IMR-90 (cell line): Measurements from ENCODE around the gene NOXO1. TPM values are rescaled to one million over a fixed set of nuclear protein-coding genes. Genes with fewer than 3 reads are reported as not detected.

ENCODE experiments used
- ATAC-seq: fragments of 200-7000 bp; cut with Tn5 transposase; 2 replicates; pipeline ENCODE4 v1.9.1; 2020; ENCODE audit warnings: low read depth, mild to moderate bottlenecking, moderate library complexity
- BruUV-seq: library from RNA; stranded (reverse); fragments of 400-500 nt; replicated peaks from 2 replicates; lab custom pipeline; 2021; lab: Mats Ljungman, UMichigan
- CTCF ChIA-PET: fragments of 300-600 bp; formaldehyde crosslinking; extraction: SDS; loops from one replicate; lab custom pipeline; 2021; ENCODE audit warnings: antibody characterized with exemption; lab: Yijun Ruan, JAX
- POLR2A ChIA-PET: fragments of 300-600 bp; sonication (Branson Sonifier 250); formaldehyde crosslinking; loops from one replicate; lab custom pipeline; 2022; ENCODE audit warnings: antibody characterized with exemption; ENCODE audit not compliant: unreplicated experiment; lab: Charles Lee
- DNase-seq: peaks from one replicate; pipeline ENCODE4 v3.0.0; 2013
- H2AFZ ChIP-seq: replicated peaks from 2 replicates; pipeline ENCODE3; 2013; ENCODE audit warnings: low read length, mild to moderate bottlenecking; ENCODE audit not compliant: poor library complexity
- H2AK5ac ChIP-seq: 2 replicates; pipeline ENCODE4 v1.6.1; 2013; ENCODE audit warnings: low read depth, low read length, inconsistent platforms
- H2AK9ac ChIP-seq: replicated peaks from 2 replicates; pipeline ENCODE3; 2013; ENCODE audit warnings: mild to moderate bottlenecking, low read depth, low read length, moderate library complexity; ENCODE audit not compliant: poor library complexity
- H2BK120ac ChIP-seq: 2 replicates; pipeline ENCODE4 v1.6.1; 2013; ENCODE audit warnings: low read depth, low read length, inconsistent platforms
- H2BK15ac ChIP-seq: 3 replicates; pipeline ENCODE4 v1.6.1; 2013; ENCODE audit warnings: low read depth, low read length, inconsistent platforms
- H2BK20ac ChIP-seq: 2 replicates; pipeline ENCODE4 v1.6.1; 2013; ENCODE audit warnings: low read depth, mild to moderate bottlenecking, inconsistent platforms, low read length, moderate library complexity
- H2BK5ac ChIP-seq: 2 replicates; pipeline ENCODE4 v1.6.1; 2013; ENCODE audit warnings: mild to moderate bottlenecking, low read depth, low read length, inconsistent platforms; ENCODE audit not compliant: poor library complexity, severe bottlenecking
- H3K14ac ChIP-seq: replicated peaks from 2 replicates; pipeline ENCODE4 v1.6.1; 2013; ENCODE audit warnings: low read depth, low read length, inconsistent platforms
- H3K18ac ChIP-seq: 2 replicates; pipeline ENCODE4 v1.6.1; 2013; ENCODE audit warnings: low read depth, low read length, control low read depth
- H3K23ac ChIP-seq: 2 replicates; pipeline ENCODE4 v1.6.1; 2013; ENCODE audit warnings: low read depth, low read length, inconsistent platforms
- H3K27ac ChIP-seq: 2 replicates; pipeline ENCODE4 v1.5.1; 2013; ENCODE audit warnings: mild to moderate bottlenecking, control low read depth, low read length; ENCODE audit not compliant: insufficient read depth
- H3K27me3 ChIP-seq: 2 replicates; pipeline ENCODE4 v1.6.1; 2013; ENCODE audit warnings: low read length; ENCODE audit not compliant: control insufficient read depth, insufficient read depth
- H3K36me3 ChIP-seq: 2 replicates; pipeline ENCODE4 v1.6.1; 2013; ENCODE audit warnings: low read length, mixed read lengths; ENCODE audit not compliant: control insufficient read depth, insufficient read depth
- H3K4ac ChIP-seq: 2 replicates; pipeline ENCODE4 v1.6.1; 2013; ENCODE audit warnings: low read depth, low read length, inconsistent platforms
- H3K4me1 ChIP-seq: 2 replicates; pipeline ENCODE4 v1.6.1; 2013; ENCODE audit warnings: low read length, mixed read lengths; ENCODE audit not compliant: control insufficient read depth, insufficient read depth
- H3K4me2 ChIP-seq: 2 replicates; pipeline ENCODE4 v1.6.1; 2013; ENCODE audit warnings: low read depth, mild to moderate bottlenecking, control low read depth, low read length, moderate library complexity
- H3K4me3 ChIP-seq: 2 replicates; pipeline ENCODE4 v1.5.1; 2013; ENCODE audit warnings: low read depth, mild to moderate bottlenecking, control low read depth, low read length, moderate library complexity; ENCODE audit not compliant: insufficient read depth
- H3K56ac ChIP-seq: 2 replicates; pipeline ENCODE4 v1.6.1; 2013; ENCODE audit warnings: low read length, inconsistent platforms; ENCODE audit not compliant: insufficient read depth; ENCODE audit errors: extremely low read depth
- H3K79me1 ChIP-seq, 2 experiments: 2 replicates each; pipeline ENCODE4 v1.6.1; 2013; ENCODE audit warnings: low read length in 2 of 2, inconsistent platforms in 1 of 2, low read depth in 1 of 2
- H3K9ac ChIP-seq: 2 replicates; pipeline ENCODE4 v1.6.1; 2013; ENCODE audit warnings: low read depth, low read length, control low read depth
- H3K9me1 ChIP-seq: 2 replicates; pipeline ENCODE4 v1.6.1; 2013; ENCODE audit warnings: low read length, inconsistent platforms; ENCODE audit not compliant: insufficient read depth
- H3K9me3 ChIP-seq: 2 replicates; pipeline ENCODE4 v1.6.1; 2013; ENCODE audit warnings: low read length; ENCODE audit not compliant: control insufficient read depth, insufficient read depth
- H4K20me1 ChIP-seq: 2 replicates; pipeline ENCODE4 v1.6.1; 2013; ENCODE audit warnings: low read length, inconsistent platforms; ENCODE audit not compliant: insufficient read depth
- H4K5ac ChIP-seq: 2 replicates; pipeline ENCODE4 v1.6.1; 2013; ENCODE audit warnings: mild to moderate bottlenecking, low read depth, low read length, control low read depth
- H4K8ac ChIP-seq, 2 experiments: 2 replicates each; pipeline ENCODE4 v1.6.1; 2013; ENCODE audit warnings: low read depth in 2 of 2, low read length in 2 of 2, control low read depth in 1 of 2, inconsistent platforms in 1 of 2
- H4K91ac ChIP-seq: 2 replicates; pipeline ENCODE4 v1.6.1; 2013; ENCODE audit warnings: low read depth, low read length, inconsistent platforms; ENCODE audit not compliant: insufficient read depth
- BHLHE40 ChIP-seq: fragments of 150-350 bp; IDR thresholded peaks from 2 replicates; pipeline ENCODE4 v1.6.1; 2016; ENCODE audit warnings: mild to moderate bottlenecking, low read depth, low read length
- CEBPB ChIP-seq: IDR thresholded peaks from 2 replicates; pipeline ENCODE4 v1.6.1; 2012; ENCODE audit warnings: low read depth, low read length, improper control_type of control experiment
- CHD1 ChIP-seq: IDR thresholded peaks from 2 replicates; pipeline ENCODE4 v1.6.1; 2012; ENCODE audit warnings: low read depth, low read length, improper control_type of control experiment
- CTCF ChIP-seq: conservative IDR thresholded peaks from 2 replicates; pipeline ENCODE4 v1.5.1; 2012; ENCODE audit warnings: mild to moderate bottlenecking, low read depth, low read length, improper control_type of control experiment
- MAFK ChIP-seq: IDR thresholded peaks from 2 replicates; pipeline ENCODE4 v1.6.1; 2012; ENCODE audit warnings: low read depth, low read length, improper control_type of control experiment
- MAZ ChIP-seq: IDR thresholded peaks from 2 replicates; pipeline ENCODE4 v1.6.1; 2012; ENCODE audit warnings: low read depth, mild to moderate bottlenecking, low read length, improper control_type of control experiment, moderate library complexity, borderline replicate concordance
- MXI1 ChIP-seq: IDR thresholded peaks from 2 replicates; pipeline ENCODE4 v1.6.1; 2012; ENCODE audit warnings: low read depth, mild to moderate bottlenecking, low read length, moderate library complexity, borderline replicate concordance
- NFE2L2 ChIP-seq: fragments of 150-350 bp; IDR thresholded peaks from 2 replicates; pipeline ENCODE4 v1.6.1; 2016; ENCODE audit warnings: low read depth, mild to moderate bottlenecking, low read length
- RAD21 ChIP-seq: IDR thresholded peaks from 2 replicates; pipeline ENCODE4 v1.6.1; 2012; ENCODE audit warnings: low read length, improper control_type of control experiment
- SMC3 ChIP-seq: fragments of 150-350 bp; IDR thresholded peaks from 2 replicates; pipeline ENCODE4 v1.6.1; 2016; ENCODE audit warnings: low read depth, mild to moderate bottlenecking, antibody characterized with exemption, low read length, moderate library complexity
- USF2 ChIP-seq: fragments of 150-350 bp; IDR thresholded peaks from 2 replicates; pipeline ENCODE4 v1.6.1; 2017; ENCODE audit warnings: mild to moderate bottlenecking, antibody characterized with exemption, low read length, low read depth
- WGBS, 2 experiments: methylation state at CpG; one replicate each; pipeline versions ENCODE4 v1.1.5 to v1.1.7; 2013; ENCODE audit warnings: missing lambda C conversion rate in 2 of 2; ENCODE audit not compliant: insufficient read length in 1 of 2; ENCODE audit errors: extremely low coverage in 2 of 2; 5-methylcytosine and 5-hydroxymethylcytosine counted together
- dilution Hi-C: fragments of 300-500 bp; cut with HindIII; formaldehyde crosslinking; loops from one replicate; pipeline ENCODE4 v1.14.3; 2018; ENCODE audit warnings: low sequenced_read_pairs; ENCODE audit not compliant: unreplicated experiment
- in situ Hi-C: fragments of 300-500 bp; cut with MboI; formaldehyde crosslinking; loops from 3 replicates; pipeline ENCODE4 v1.14.3; 2019; ENCODE audit warnings: low sequenced_read_pairs, inconsistent platforms, mixed read lengths
- intact Hi-C: fragments of 100-400 bp; cut with micrococcal nuclease; formaldehyde crosslinking; loops from 2 replicates; pipeline ENCODE4 v1.10.0; 2022
- polyA plus RNA-seq, 3 experiments: library from polyadenylated mRNA; depleted of rRNA; stranded (reverse); fragments of >200 nt; gene quantifications; 2 replicates each; pipeline ENCODE4 v1.2.3, GENCODE V29; 2012; ENCODE audit warnings: low replicate concordance in 1 of 3
- total RNA-seq: library from RNA; depleted of rRNA; stranded (reverse); fragments of >200 nt; gene quantifications from 2 replicates; pipeline ENCODE4 v1.2.3, GENCODE V29; 2012

The NOXO1 gene
- total and polyA plus RNA-seq, 2 of the 4 experiments (the other 2 are of a cell fraction), result 0.56 TPM; not detected in 1

- H3K23ac ChIP-seq, result no peak overlapping the region; the same call in 1 of the 2 replicates
- no peak overlapping the region for H3K14ac ChIP-seq
- TF ChIP-seq BHLHE40 (no peak), MAFK (no peak), NFE2L2 (no peak), RAD21 (no peak), USF2 (no peak), SMC3 (no peak), CEBPB (no peak), MAZ (no peak), CTCF (no peak), MXI1 (no peak), CHD1 (no peak)
- no peak overlapping the region for H4K8ac ChIP-seq
- no peak overlapping the region for H4K5ac ChIP-seq
- H4K91ac ChIP-seq, result no peak overlapping the region
- H2AFZ ChIP-seq, result no peak overlapping the region
- H3K4ac ChIP-seq, result no peak overlapping the region
- H3K4me3 ChIP-seq, result no peak overlapping the region
- peaks cover 37% of the 10 kb centered on the region for H3K36me3 ChIP-seq
- no peak overlapping the region for H3K4me2 ChIP-seq
- no peaks in the 10 kb centered on the region for H3K27me3 ChIP-seq
- no peak overlapping the region for H2BK20ac ChIP-seq
- ChIA-PET POLR2A (no interaction called here), CTCF (no interaction called here)
- H2BK5ac ChIP-seq, result no peak overlapping the region
- H3K4me1 ChIP-seq, result peaks cover 27% of the 10 kb centered on the region
- H3K56ac ChIP-seq, result no peak overlapping the region
- 86% methylated on average over 9 of the region's 21 CpGs; no CpG with 5 or more reads in 1 of the 2 experiments for WGBS, 2 experiments
- intact Hi-C loops, result no loop called here
- H2BK120ac ChIP-seq, result no peak overlapping the region
- no TSS peak for BruUV-seq
- H3K27ac ChIP-seq, result no peak overlapping the region
- peaks cover 8% of the 10 kb centered on the region; the same call in 1 of the 2 replicates for H3K9me1 ChIP-seq
- dilution Hi-C loops, result no loop called here
- no peaks in the 10 kb centered on the region for H3K9me3 ChIP-seq
- 0 out of 2 replicates have a peak overlapping the region, but pooled peaks have one; percentile 16 for H2AK5ac ChIP-seq
- H3K18ac ChIP-seq, result no peak overlapping the region
- ATAC-seq, result no peak
- H3K9ac ChIP-seq, result no peak overlapping the region
- peaks cover 19 to 90% of the 10 kb centered on the region in 2 experiments; a peak in 3 of 4 replicates for H3K79me1 ChIP-seq
- no peak overlapping the region for H2AK9ac ChIP-seq
- DNase-seq, result no peak
- peaks cover 79% of the 10 kb centered on the region for H4K20me1 ChIP-seq
- no peak overlapping the region for H2BK15ac ChIP-seq
- in situ Hi-C loops, result no loop called here
Measured at GRCh38 chr16:2005646-2006045, 24.4 kb upstream of the NOXO1 start.
